Ramos (cell line): Measurements from ENCODE around the gene TRMT10A.

Source experiments
- in situ Hi-C: fragments of 300-500 bp; cut with MboI; formaldehyde crosslinking; loops from one replicate; pipeline ENCODE4 v1.14.3; 2022; ENCODE audit warnings: low sequenced_read_pairs; ENCODE audit not compliant: unreplicated experiment

TRMT10A gene, protein sequence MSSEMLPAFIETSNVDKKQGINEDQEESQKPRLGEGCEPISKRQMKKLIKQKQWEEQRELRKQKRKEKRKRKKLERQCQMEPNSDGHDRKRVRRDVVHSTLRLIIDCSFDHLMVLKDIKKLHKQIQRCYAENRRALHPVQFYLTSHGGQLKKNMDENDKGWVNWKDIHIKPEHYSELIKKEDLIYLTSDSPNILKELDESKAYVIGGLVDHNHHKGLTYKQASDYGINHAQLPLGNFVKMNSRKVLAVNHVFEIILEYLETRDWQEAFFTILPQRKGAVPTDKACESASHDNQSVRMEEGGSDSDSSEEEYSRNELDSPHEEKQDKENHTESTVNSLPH

DNA sequence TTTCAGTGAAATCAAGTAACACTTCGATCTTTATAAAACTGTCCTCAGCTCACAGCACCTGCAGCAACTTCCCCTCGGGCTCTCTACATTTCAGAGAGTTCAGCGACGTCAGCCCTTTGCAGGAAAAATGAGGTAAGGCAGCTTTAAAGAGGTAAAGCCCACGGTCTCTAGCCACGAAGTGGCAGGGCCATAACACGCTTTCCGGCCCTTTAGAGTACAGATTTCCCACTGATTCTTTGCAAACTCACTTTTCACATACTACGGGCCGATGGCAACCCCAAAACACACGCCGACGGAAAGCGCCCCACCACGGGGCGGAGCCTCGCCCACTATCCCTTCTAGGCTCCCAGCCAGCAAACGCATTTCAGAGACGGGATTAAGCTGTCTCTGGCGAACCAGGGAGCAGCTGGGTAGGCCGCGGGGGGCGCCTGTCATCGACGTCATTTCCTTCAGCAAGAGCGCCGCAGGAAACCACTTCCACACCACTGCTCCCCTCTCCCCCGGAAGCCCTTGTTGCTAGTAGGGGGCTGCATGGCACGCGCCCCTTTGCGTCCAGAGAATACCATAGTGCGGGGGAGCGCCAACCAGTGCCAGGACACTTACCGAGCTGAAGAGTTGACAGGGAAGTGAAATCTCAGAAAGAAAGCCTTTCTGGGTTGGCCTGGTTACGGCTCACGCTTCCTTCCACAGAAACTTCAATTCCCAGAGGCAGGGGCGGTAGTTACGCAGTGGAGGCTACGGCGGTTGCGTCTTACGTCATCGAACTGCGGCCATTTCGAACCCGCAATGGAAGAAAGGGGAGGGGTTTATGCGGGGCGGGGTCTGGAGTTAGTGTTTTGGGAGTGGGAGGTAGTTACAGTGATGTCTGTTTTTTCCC is at the start of gene TRMT10A:
TSS of gene TRMT10A (minus strand) at position 730 of the 877 bp plus-strand sequence. CDS start 4,701 bp downstream, outside the sequence.
- in situ Hi-C loops, result loop anchor here (5.0 to 25.0 kb wide), 2 partner anchors 244 to 324 kb away; partner anchors contain the start of gene LAMTOR3

DNA sequence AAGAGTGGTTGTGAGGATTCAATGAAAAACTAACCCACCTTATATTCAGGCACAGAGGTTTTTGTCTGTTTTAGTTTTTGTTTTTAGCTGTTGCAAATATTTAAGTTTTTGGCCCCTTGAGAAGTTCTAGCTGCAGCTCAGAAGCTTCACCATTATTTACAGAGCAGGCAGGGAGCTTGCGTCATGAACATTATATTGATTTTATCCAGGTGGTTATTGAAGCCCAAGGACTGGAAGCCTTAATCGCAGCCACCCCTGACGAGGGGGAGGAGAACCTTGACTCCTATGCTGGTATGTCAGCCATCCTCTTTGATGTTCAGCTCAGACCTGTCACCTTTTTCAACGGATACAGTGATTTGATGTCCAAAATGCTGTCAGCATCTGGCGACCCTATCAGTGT is 48.9 kb upstream of the TRMT10A start:
- in situ Hi-C loops, result no loop called here

DNA sequence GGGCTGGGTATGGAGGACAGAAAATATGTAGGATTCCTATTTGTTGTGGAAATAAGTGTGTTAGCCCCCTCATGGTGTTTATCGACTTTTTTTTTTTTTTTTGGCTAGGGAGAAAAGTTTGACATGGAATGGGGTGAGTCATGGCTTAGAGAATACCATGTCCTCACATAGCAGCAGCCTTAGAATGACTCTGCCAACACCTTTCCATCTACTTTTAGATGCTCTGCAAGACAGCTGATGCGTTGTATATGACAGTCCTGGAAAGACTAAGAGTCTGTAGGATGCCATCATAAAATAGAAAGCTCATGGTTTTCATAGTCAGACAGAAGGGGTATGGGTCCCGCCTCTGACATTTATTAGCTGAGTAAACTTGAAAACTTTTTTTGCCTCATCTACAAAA is 48.4 kb upstream of the TRMT10A start:
- in situ Hi-C loops, result no loop called here

DNA sequence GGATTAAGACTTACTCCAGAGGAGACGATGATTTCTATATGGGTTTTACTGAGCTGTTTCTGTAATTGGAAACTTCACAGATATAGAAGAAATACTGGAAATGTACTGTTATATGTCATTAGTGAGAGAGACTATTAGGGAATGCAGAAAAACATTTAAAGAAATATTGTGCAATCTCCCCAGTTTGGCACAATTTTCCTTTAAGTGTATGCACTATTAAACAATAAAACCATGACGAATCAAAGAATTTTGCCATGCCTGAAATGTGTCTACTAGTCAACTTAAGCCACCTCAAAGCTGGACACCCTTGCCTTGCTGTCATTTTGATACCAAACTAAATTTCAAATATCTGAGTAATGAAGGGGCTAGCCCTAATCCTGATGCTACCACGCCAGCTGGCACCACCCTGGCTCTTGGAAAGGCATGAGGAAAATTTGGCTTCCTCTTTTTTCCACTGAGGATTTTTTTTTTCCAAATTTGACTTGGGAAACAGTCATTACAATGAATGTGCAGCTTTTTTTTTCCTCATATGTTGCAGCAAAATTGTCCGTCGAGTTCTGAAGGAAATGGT is 46.9 kb upstream of the TRMT10A start:
- in situ Hi-C loops, result no loop called here

DNA sequence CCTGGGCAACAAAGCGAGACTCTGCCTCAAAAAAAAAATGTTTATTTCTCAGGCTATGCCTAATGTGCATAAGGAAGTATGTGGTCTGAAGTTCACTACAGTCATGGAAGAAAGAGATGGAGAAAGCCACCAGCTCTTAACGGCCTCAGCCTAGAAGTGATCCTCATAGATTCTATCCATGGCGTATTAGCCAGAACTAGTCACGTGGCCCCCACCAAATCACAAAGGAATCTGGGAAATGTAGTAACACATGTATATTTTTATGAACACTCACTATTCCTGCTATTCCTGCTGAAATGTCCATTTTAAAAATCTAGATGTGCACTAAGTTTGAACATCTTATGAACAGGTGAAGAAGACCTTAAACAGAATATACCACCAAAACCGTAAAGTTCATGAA is 44.6 kb upstream of the TRMT10A start:
- in situ Hi-C loops, result no loop called here

DNA sequence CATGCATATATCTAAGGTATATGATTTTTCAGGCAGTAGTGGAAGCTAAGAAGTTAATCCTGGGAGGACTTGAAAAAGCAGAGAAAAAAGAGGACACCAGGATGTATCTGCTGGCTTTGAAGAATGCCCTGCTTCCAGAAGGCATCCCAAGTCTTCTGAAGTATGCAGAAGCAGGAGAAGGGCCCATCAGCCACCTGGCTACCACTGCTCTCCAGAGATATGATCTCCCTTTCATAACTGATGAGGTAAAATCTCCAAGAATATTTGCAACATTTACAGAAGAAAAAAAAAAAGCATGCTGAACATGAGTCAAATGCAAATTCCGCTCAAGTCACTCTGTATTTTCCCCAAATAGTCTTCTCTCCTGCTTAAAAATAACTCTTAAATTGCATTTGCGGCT is 42.9 kb upstream of the TRMT10A start:
- in situ Hi-C loops, result no loop called here

DNA sequence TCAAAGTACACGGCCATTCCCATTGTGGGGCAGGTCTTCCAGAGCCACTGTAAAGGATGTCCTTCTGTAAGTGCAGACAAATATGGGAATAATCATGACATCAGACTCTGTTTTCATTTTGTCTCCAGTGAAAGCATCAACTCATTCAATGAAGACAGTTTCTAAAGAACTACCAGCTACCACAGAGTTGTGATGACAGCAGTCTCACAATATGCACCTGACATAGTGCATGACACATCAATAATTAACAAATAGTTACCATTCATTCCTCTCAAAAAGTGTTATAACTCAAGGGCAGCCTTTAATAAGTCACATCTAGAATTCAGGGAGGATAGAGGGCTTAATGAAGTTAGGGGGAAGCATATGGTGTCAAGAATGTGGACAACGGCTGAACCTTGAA is 31.0 kb upstream of the TRMT10A start:
- in situ Hi-C loops, result no loop called here

DNA sequence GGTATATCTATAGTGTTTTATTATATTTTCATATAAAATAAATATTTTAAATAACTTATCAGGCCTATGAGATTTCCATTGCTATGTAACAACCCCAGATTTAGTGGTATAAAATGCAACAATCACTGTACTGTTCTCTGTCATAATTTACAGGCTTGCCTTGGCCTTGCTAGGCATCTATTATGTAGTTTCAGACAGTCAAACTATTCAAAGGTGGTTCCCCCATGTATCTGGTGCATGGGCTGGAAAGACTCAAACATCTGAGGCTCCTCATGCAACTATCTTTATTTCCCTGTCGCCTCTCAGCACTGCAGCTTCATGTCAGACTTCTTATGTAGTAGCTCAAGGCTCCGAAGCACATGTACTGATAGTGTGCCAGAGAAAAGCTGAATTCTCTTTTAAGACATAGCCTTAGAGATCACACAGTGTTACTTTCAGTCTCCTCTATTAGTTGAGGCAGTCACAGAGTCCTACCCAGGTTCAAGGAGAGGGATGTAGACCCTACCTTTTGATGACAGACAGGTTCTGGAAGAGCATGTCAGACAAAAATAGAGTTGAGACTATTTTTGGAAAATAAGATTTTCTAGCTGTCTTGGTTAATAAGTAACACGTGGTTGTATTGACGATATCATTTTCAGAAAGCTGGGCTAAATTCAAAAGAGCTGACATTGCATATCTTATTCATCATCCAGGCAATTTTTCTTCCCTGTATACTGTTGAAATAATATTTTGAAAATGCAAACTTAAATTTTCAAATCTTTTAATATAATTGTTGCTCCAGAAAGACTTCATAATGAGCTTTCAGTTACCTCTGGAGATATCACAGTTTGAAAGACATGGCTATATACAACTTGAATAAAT is 30.2 kb upstream of the TRMT10A start:
- in situ Hi-C loops, result no loop called here

DNA sequence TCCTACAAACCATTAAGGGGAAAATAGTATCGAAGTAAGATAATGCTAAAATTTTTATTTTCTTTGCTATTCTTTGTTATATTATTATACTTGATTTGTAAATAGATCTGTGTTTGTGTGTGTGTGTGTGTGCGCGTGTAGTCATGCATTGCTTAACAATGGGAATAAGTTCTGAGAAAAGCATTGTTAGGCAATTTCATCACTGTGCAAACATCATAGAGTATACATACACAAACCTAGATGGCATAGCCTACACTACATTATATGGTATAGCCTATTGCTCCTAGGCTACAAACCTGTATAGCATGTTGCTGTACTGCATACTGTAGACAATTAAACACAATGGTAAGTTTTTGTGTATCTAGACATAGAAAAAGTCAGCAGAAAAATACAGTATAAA is 27.9 kb upstream of the TRMT10A start:
- in situ Hi-C loops, result no loop called here

DNA sequence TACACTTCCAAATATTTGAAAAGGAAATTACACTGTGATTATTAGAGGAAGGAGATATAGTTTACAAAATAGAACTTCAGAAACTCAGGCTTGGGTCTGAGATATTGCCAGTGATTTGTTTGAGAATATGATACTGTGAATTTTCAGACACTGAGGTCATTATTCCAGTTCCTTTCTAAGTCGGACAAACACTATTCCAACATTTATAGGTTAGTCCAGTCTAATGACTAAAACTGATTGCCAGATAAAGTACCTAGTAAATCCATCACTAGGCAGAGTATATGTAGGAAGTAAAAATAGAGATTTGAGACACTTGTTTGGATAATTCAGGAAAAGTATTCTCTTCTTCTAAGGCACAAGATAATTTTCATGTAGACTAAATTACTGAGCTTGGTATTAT is 24.0 kb upstream of the TRMT10A start:
- in situ Hi-C loops, result no loop called here

DNA sequence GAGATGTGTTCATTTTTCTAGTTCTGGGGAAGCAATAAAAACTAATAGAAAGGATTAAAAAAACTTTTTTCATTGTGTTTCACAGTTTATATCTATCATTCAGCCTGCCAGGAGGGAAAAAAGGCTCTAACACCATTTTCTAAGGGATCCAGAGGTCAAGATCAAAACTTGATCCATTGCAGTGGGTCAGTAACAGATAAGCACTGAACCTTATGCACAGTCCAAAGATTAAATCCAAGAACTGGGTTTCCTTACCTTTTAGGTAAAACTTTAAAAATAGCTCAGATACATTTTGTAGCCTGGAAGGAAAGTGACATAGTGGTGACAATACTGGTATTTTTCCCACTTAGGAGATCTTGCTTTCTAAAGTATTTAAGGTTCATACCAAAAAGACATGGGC is 23.5 kb upstream of the TRMT10A start:
- in situ Hi-C loops, result no loop called here

DNA sequence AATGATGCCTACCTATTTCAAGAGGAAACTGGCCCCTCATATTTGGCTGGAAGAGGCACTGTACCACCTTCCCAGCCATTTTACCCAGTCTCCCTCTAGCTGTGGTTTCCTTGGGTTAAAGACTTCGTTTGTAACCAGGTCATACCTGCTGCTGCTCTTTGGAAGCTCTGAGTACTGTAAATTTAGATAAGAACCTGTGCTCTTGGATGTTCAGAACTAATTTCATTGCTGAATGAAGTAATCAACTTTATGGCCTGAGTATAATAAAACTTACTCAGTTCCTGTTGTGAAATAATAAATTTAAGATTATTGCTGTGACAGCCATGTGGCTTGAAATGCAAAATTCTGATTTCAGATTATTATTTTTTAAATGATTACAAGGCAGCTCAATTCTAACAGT is 23.0 kb upstream of the TRMT10A start:
- in situ Hi-C loops, result no loop called here

DNA sequence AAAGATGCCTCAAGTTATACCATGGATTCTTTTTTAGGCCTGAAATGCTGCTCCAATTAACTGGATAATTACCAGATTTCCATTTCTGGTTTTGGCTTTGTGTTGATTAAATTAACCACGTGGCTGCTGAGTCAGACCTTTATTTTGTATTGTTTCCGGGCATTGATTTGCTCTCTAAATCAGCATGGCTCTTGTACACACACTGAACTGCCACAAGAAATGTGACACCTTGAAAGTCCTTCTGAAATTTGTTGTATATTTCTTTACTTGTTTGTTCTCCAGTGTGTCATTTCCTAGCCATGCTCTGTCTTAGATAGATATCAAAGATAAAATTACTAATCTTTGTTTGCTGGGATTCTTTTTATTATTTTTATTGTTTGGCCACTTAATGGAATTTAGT is 22.5 kb upstream of the TRMT10A start:
- in situ Hi-C loops, result no loop called here

DNA sequence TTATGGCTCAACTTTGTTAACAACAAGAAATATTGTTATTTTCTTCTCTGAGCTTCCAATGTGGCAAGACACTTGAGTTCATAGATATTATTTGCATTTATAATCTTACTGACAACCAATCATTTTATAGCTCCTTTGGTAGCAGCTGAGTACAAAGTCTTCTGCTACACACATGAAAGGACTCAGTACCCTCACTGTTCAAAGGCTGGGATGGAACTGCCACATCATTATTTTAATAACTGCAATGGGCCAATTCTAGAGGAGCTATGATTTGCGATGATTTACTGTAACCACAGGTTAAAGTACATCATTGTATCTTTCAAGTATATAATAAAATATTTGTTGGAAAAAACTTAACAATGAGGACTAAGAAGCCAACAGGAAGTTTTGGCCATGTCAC is 21.7 kb upstream of the TRMT10A start:
- in situ Hi-C loops, result no loop called here

DNA sequence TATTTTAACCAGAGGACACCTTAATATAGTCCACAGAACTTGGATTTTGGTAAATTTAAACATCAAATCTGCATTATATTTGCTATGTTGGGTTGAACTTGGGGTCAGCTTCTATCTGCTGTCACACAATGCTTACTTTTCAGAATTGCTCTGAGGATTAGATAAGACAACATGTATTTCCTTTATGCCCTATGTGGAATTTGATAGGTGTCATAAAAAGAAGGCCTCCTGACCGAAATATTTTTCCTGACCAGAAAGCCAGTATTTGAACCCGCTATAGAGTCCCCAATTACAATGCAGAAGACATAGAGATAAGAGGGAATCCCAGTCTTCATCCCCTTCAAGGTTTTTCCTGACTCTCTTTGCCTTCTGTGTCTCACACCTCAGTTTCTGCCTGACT is 14.9 kb upstream of the TRMT10A start:
- in situ Hi-C loops, result no loop called here

DNA sequence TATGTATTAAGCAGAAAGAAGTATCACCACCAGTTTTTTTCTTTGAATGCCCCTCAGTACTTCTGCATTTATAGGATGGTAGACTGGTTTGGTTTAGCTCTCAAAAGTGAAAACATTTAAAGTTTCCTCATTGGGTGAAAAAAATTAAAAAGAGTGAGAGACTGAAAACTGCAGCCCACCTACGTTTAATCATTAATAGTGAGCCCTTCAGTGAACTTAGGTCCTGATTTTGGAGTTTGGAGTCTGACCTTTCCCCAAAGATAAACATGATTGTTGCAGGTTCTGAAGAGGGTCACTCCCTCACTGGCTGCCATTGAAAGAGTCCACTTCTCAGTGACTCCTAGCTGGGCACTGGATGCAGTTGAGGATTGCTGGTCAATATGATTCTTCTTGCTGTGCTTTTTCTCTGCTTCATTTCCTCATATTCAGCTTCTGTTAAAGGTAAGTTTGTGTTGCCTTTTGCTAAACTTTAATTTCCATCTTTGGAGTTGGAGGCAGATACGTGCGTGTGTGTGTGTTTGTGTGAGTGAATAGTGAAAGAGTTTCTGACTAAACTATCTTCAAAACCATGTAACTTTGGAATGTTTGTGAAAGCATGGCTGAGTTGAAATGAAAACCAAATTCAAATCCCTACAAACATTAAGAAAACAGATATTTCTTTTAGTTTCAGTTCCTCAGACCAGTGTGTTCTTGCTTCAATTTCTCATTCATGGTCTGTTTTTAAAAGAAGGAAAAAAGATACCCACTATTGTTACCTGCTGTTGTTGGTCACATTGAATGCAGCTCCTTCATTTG is 10.9 kb upstream of the TRMT10A start, which contains the start of gene MTTP:
TSS of gene MTTP (plus strand) at position 295 of the 795 bp plus-strand sequence. CDS start at position 381, 86 bp downstream.
- in situ Hi-C loops, result loop anchor here (25.0 kb wide), 1 partner anchor 313 kb away; the partner anchor contains the start of gene LAMTOR3

DNA sequence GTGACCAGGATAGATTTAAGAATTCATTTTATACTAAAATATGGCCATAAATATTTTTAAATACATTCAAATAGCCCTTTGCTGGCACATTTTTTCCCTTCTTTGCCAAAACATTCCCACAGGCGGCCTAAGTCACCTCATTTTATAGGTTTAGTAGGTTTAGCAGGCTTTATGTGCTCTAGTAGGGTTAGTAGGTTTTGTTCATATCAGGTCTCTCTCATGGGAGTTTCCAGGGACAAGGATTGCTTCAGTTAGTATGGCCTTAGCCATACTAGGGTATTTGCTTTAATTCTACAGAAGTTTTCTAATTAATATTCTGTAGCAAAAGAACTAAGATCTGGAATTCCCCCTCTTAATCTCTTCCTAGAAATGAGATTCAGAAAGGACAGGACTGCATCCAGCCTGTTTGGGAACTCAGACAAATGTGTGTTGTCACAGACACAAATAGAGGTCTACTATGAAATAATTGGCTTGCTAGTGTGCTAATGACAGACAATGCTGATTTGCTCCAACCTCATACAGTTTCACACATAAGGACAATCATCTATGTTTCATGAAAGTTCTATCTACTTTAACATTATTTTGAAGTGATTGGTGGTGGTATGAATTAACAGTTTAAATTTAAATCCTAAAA is 10.0 kb upstream of the TRMT10A start:
- in situ Hi-C loops, result loop anchor here (25.0 kb wide), 1 partner anchor 313 kb away; the partner anchor contains the start of gene LAMTOR3

DNA sequence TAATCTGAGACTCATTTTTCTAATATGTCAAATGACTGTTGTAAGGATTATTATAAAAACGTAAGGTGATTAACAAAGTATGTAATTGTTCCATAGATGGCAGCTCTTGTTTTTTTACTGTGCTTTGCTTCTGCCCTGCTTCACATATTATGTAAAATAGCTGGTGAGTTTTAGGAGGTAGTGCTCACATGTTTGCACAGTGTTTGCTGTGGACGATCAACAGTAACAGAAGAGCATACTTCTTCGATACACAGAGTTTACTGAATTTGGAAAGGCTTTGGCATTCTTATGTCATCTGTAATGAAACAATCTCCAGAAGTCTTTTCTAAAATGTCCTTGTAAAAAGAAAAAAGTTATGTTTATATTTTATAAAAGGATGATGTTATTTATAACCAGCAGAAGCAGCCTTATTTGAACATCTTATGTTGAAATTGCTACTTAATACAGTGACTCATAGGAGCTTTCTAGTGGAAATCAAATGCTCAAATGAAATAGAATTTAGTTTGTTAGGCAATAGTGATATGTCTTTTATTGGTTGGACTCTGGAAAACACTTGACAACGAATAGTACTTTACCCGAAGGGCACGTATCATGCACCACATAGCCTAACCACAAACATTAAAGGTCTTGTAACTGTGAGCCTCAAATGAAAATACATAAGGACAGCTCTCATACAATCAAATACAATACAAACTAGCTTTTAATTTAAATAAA is 8.8 kb upstream of the TRMT10A start:
- in situ Hi-C loops, result loop anchor here (25.0 kb wide), 1 partner anchor 315 kb away; the partner anchor contains the start of gene LAMTOR3
